ENCODE measurements around the gene CFLAR. TPM values are rescaled to one million over a fixed set of nuclear protein-coding genes. Genes with fewer than 3 reads are reported as not detected.

CFLAR gene
- total and polyA plus RNA-seq, 9 of the 15 experiments (the other 6 are each of a cell fraction or from before 2014, with no cell fraction given): 27.5 to 102 (median 54.0) TPM

DNA sequence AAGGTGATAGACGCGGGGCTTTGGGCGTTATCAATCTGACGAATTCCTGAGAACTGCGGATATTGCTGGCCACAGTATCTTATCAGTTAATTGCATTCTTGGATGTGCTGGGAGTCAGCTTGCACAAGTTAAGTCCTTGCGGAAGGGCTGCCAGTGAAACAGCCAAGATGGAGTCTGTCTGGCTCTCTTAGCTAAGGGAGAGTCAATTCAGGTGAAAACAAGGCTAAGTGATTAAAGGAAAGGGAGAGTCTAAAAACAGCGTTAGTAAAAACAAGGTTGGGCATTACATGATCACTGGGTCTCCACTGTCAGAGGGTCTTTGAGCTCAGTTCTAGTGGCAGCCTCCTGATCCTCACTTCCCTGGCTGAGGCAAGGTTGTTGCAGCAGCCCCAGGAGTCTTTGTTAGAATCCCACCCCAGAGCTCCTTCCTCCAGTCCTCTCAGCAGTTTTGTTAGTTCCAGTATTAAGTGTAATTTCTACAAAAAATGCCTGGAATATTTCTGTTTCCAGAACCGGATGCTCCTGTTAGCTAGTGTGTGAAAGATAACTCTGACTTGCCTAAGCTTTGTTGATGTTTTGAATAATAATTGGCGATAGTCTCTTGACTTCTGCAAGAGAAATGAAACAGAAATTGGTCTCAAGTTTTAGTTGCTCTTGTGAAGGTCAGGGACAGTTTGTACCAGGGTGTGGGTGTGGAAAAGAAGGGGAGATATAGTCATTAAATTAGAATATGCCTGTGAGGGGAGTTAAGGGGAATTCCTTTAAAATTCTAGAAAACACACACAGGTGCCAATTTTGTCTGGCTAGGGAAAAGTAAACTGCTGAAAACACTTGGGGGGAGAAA, 10.6 kb downstream of the CFLAR start (continued):
- TF ChIP-seq CHD2 (IDR thresholded peaks at IDR 0.05; ENCODE audit: low read depth, low read length) (no peak), ZNF785 (CRISPR knock-in tag; IDR thresholded peaks at IDR 0.05) (peak; percentile 88), MXI1 (IDR thresholded peaks at IDR 0.05; ENCODE audit: low read depth, low read length) (no peak), SRF (CRISPR knock-in tag; IDR thresholded peaks at IDR 0.05) (peak in 1 of 2 experiments; percentile 84; a peak in 2 of 4 replicates), KLF10 (CRISPR knock-in tag; IDR thresholded peaks at IDR 0.05) (peak; percentile 86; the same call in 1 of the 2 replicates), HES1 (IDR thresholded peaks at IDR 0.05; ENCODE audit: low read depth) (no peak), CBX5 (IDR thresholded peaks at IDR 0.05; ENCODE audit: borderline replicate concordance, low read depth) (no peak), TFAP4 (CRISPR knock-in tag; IDR thresholded peaks at IDR 0.05; ENCODE audit: borderline replicate concordance) (no peak), BCOR (IDR thresholded peaks at IDR 0.05) (no peak), ZNF121 (CRISPR knock-in tag; conservative IDR thresholded peaks at IDR 0.05) (no peak), PML (IDR thresholded peaks at IDR 0.05; ENCODE audit: low read length) (no peak), MITF (IDR thresholded peaks at IDR 0.05) (no peak), ZNF699 (CRISPR knock-in tag; IDR thresholded peaks at IDR 0.05; ENCODE audit: insufficient replicate concordance) (peak; percentile 92), FOXA3 (CRISPR knock-in tag; conservative IDR thresholded peaks at IDR 0.05 in 1 of 2, IDR thresholded peaks at IDR 0.05 in 1 of 2) (peak in 1 of 2 experiments; percentile 58; a peak in 2 of 4 replicates), ZNF561 (CRISPR knock-in tag; conservative IDR thresholded peaks at IDR 0.05) (peak; percentile 94), ZFX (CRISPR knock-in tag; IDR thresholded peaks at IDR 0.05) (no peak), ZNF707 (CRISPR knock-in tag; conservative IDR thresholded peaks at IDR 0.05) (peak; percentile 81), THRAP3 (IDR thresholded peaks at IDR 0.05; ENCODE audit: borderline replicate concordance) (no peak), HOXB6 (CRISPR knock-in tag; IDR thresholded peaks at IDR 0.05; ENCODE audit: borderline replicate concordance) (no peak), KDM2B (CRISPR knock-in tag; IDR thresholded peaks at IDR 0.05) (peak; percentile 94), ZNF324 (CRISPR knock-in tag; IDR thresholded peaks at IDR 0.05) (peak; percentile 86), MAFG (tag; conservative IDR thresholded peaks at IDR 0.05) (peak; percentile 47; the same call in 1 of the 2 replicates)
- TF ChIP-seq, protein P1, sequence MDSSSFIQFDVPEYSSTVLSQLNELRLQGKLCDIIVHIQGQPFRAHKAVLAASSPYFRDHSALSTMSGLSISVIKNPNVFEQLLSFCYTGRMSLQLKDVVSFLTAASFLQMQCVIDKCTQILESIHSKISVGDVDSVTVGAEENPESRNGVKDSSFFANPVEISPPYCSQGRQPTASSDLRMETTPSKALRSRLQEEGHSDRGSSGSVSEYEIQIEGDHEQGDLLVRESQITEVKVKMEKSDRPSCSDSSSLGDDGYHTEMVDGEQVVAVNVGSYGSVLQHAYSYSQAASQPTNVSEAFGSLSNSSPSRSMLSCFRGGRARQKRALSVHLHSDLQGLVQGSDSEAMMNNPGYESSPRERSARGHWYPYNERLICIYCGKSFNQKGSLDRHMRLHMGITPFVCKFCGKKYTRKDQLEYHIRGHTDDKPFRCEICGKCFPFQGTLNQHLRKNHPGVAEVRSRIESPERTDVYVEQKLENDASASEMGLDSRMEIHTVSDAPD (CRISPR knock-in tag; IDR thresholded peaks at IDR 0.05): peak; percentile 95

Data from K562 (cell line).